Body of pancreas (tissue), 4 donors: ENCODE measurements around the gene MYOZ1.
"Not testable (repeated sequence)": the region's sequence is repeated elsewhere in the genome, so short reads cannot be mapped to it uniquely, and the experiment has no call there.

Experiments
- POLR2A ChIP-seq, 3 donors: fragments of 450-650 bp; IDR thresholded peaks; one replicate each; pipeline ENCODE4 v1.6.1; 2016; ENCODE audit warnings: antibody characterized with exemption in 3 of 3, mild to moderate bottlenecking in 2 of 3
- TF ChIP-seq, protein P1 (sequence below), 7 experiments: fragments of 450-650 bp in 4 of 7; fragments of 200-600 bp in 3 of 7; sonication (generic) in 3 of 7; IDR thresholded peaks; one replicate each; pipeline ENCODE4 v1.5.1; 2016 to 2019; ENCODE audit warnings: antibody characterized with exemption in 7 of 7

DNA sequence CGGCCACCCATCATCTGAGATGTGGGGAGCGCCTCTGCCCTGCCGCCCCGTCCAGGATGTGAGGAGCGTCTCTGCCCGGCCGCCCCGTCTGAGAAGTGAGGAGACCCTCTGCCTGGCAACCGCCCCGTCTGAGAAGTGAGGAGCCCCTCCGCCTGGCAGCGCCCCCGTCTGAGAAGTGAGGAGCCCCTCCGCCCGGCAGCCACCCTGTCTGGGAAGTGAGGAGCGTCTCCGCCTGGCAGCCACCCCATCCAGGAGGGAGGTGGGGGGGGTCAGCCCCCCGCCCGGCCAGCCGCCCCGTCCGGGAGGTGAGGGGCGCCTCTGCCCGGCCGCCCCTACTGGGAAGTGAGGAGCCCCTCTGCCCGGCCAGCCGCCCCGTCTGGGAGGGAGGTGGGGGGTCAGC is 48.3 kb upstream of the MYOZ1 start:
- TF ChIP-seq, protein P1, sequence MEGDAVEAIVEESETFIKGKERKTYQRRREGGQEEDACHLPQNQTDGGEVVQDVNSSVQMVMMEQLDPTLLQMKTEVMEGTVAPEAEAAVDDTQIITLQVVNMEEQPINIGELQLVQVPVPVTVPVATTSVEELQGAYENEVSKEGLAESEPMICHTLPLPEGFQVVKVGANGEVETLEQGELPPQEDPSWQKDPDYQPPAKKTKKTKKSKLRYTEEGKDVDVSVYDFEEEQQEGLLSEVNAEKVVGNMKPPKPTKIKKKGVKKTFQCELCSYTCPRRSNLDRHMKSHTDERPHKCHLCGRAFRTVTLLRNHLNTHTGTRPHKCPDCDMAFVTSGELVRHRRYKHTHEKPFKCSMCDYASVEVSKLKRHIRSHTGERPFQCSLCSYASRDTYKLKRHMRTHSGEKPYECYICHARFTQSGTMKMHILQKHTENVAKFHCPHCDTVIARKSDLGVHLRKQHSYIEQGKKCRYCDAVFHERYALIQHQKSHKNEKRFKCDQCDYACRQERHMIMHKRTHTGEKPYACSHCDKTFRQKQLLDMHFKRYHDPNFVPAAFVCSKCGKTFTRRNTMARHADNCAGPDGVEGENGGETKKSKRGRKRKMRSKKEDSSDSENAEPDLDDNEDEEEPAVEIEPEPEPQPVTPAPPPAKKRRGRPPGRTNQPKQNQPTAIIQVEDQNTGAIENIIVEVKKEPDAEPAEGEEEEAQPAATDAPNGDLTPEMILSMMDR (IDR thresholded peaks at IDR 0.05) = not testable (repeated sequence)
- not testable (repeated sequence) for TF ChIP-seq POLR2A (IDR thresholded peaks at IDR 0.05)
